ENCODE measurements around the gene RUNX2. TPM values are rescaled to one million over a fixed set of nuclear protein-coding genes. Genes with fewer than 3 reads are reported as not detected.

Gene RUNX2
- total RNA-seq, 4 donors from 2014 or later = 1.00 to 8.1 (median 3.6) TPM

- H3K27ac ChIP-seq = no peak overlapping the region
- no peak overlapping the region for H3K4me3 ChIP-seq
- H3K27me3 ChIP-seq = no peaks in the 10 kb centered on the region
- 70 to 100% methylated on average over 1 to 2 of the region's 2 CpGs for WGBS, 2 donors (ENCODE audit: low coverage in 1 of 2)
- DNase-seq = no peak
- in situ Hi-C loops (cut with MboI; ENCODE audit: low pct_ligation_motif_present in 1 of 4, low pct_unique_long_range_greater_than_20kb in 1 of 4, low sequenced_read_pairs in 3 of 4) = no loop called here
- no peaks in the 10 kb centered on the region for H3K36me3 ChIP-seq
- no peaks in the 10 kb centered on the region for H3K9me3 ChIP-seq
- intact Hi-C loops (cut with DNase I; ENCODE audit: low total_unique reads) = no loop called here
- H3K4me1 ChIP-seq = peaks cover 5 to 41% (median 21%) of the 10 kb centered on the region in 4 donors
- TF ChIP-seq EP300 (IDR thresholded peaks at IDR 0.05; ENCODE audit: low read depth) = no peak
- TF ChIP-seq POLR2A (IDR thresholded peaks at IDR 0.05) = no peak
- no peak for TF ChIP-seq CTCF (IDR thresholded peaks at IDR 0.05)
- TF ChIP-seq POLR2AphosphoS5 (IDR thresholded peaks at IDR 0.05) = no peak
These were observed 149.1 kb downstream of the RUNX2 start for GRCh38 chr6:45477278-45477677.

GRCh38 chr6:45477790-45478189 is 149.7 kb downstream of the RUNX2 start:
- TF ChIP-seq POLR2A (IDR thresholded peaks at IDR 0.05) (no peak), CTCF (IDR thresholded peaks at IDR 0.05) (no peak), POLR2AphosphoS5 (IDR thresholded peaks at IDR 0.05) (no peak), EP300 (IDR thresholded peaks at IDR 0.05; ENCODE audit: low read depth) (no peak)
- Histone ChIP-seq H3K9me3 (no peaks in the 10 kb centered on the region), H3K4me1 (peaks cover 5 to 39% (median 20%) of the 10 kb centered on the region in 4 donors), H3K36me3 (no peaks in the 10 kb centered on the region), H3K4me3 (no peak overlapping the region), H3K27ac (no peak overlapping the region), H3K27me3 (no peaks in the 10 kb centered on the region)
- DNase-seq = no peak
- intact Hi-C loops (cut with DNase I; ENCODE audit: low total_unique reads) (no loop called here), in situ Hi-C loops (cut with MboI; ENCODE audit: low pct_ligation_motif_present in 1 of 4, low pct_unique_long_range_greater_than_20kb in 1 of 4, low sequenced_read_pairs in 3 of 4) (no loop called here)
- WGBS, 2 donors (ENCODE audit: low coverage in 1 of 2) = 34 to 54% methylated on average over 3 of the region's 3 CpGs

- in situ Hi-C loops (cut with MboI; ENCODE audit: low pct_ligation_motif_present in 1 of 4, low pct_unique_long_range_greater_than_20kb in 1 of 4, low sequenced_read_pairs in 3 of 4) = no loop called here
- peaks cover 5 to 35% (median 17%) of the 10 kb centered on the region in 4 donors for H3K4me1 ChIP-seq
- intact Hi-C loops (cut with DNase I; ENCODE audit: low total_unique reads) = no loop called here
- no peak overlapping the region for H3K4me3 ChIP-seq
- H3K27ac ChIP-seq = no peak overlapping the region
- H3K36me3 ChIP-seq = no peaks in the 10 kb centered on the region
- no peak for DNase-seq
- H3K27me3 ChIP-seq = no peaks in the 10 kb centered on the region
- no peaks in the 10 kb centered on the region for H3K9me3 ChIP-seq
- TF ChIP-seq POLR2A (IDR thresholded peaks at IDR 0.05) (no peak), EP300 (IDR thresholded peaks at IDR 0.05; ENCODE audit: low read depth) (no peak), POLR2AphosphoS5 (IDR thresholded peaks at IDR 0.05) (no peak), CTCF (IDR thresholded peaks at IDR 0.05) (no peak)
- 39 to 53% methylated on average over 2 of the region's 2 CpGs for WGBS, 2 donors (ENCODE audit: low coverage in 1 of 2)
These were observed 150.1 kb downstream of the RUNX2 start for GRCh38 chr6:45478240-45478639.

- no peaks in the 10 kb centered on the region for H3K27me3 ChIP-seq
- TF ChIP-seq CTCF (IDR thresholded peaks at IDR 0.05) (no peak), EP300 (IDR thresholded peaks at IDR 0.05; ENCODE audit: low read depth) (no peak), POLR2AphosphoS5 (IDR thresholded peaks at IDR 0.05) (no peak), POLR2A (IDR thresholded peaks at IDR 0.05) (no peak)
- no peak for DNase-seq
- H3K27ac ChIP-seq = peak overlapping the region in 1 of 4 donors; percentile 6
- in situ Hi-C loops (cut with MboI; ENCODE audit: low pct_ligation_motif_present in 1 of 4, low pct_unique_long_range_greater_than_20kb in 1 of 4, low sequenced_read_pairs in 3 of 4) (no loop called here), intact Hi-C loops (cut with DNase I; ENCODE audit: low total_unique reads) (no loop called here)
- no peaks in the 10 kb centered on the region for H3K9me3 ChIP-seq
- no peak overlapping the region for H3K4me3 ChIP-seq
- peaks cover 5 to 19% (median 15%) of the 10 kb centered on the region in 4 donors for H3K4me1 ChIP-seq
- H3K36me3 ChIP-seq = no peaks in the 10 kb centered on the region
- 40 to 54% methylated on average over 7 of the region's 7 CpGs for WGBS, 2 donors (ENCODE audit: low coverage in 1 of 2)
These were observed 152.0 kb downstream of the RUNX2 start for GRCh38 chr6:45479834-45480751.
